Pancreas (tissue), 10 donors: ENCODE measurements around the gene OVAAL. TPM values are rescaled to one million over a fixed set of nuclear protein-coding genes. Genes with fewer than 3 reads are reported as not detected.
A peak's percentile ranks its signal among the peaks of the same experiment; 100 is the strongest.

Source experiments
- ATAC-seq, 4 donors: fragments of 200-7000 bp; cut with Tn5 transposase; one replicate each; pipeline versions ENCODE4 v1.8.0 to v1.9.1; 2020; ENCODE audit warnings: mild to moderate bottlenecking in 4 of 4, moderate library complexity in 4 of 4
- DNase-seq, 6 donors: peaks; one replicate each; pipeline ENCODE4 v3.0.0-alpha.2; 2020
- FAIRE-seq: peaks from 2 replicates; lab custom pipeline; 2012; peaks lifted over from hg19 to GRCh38; lab: Jason Lieb, UNC
- H3K27ac ChIP-seq, 4 donors: fragments of 200-600 bp; sonication (generic); 1 replicate in 3 of 4; 2 replicates in 1 of 4; pipeline versions ENCODE4 v1.5.0 to v1.8.0; 2020
- H3K27me3 ChIP-seq, 4 donors: fragments of 200-600 bp; one replicate each; pipeline ENCODE4 v1.8.0; 2021
- H3K36me3 ChIP-seq, 3 donors: fragments of 200-600 bp; sonication (generic) in 1 of 3; one replicate each; pipeline versions ENCODE4 v1.5.0 to v1.8.0; 2020 to 2021
- H3K4me1 ChIP-seq, 3 donors: fragments of 200-600 bp; one replicate each; pipeline ENCODE4 v1.8.0; 2021
- H3K4me3 ChIP-seq, 4 donors: fragments of 200-600 bp; sonication (generic) in 2 of 4; one replicate each; pipeline versions ENCODE4 v1.5.0 to v1.8.0; 2020 to 2021
- H3K9me3 ChIP-seq, 4 donors: fragments of 200-600 bp; one replicate each; pipeline ENCODE4 v1.8.0; 2021
- CTCF ChIP-seq, 4 donors: fragments of 200-600 bp; sonication (generic) in 3 of 4; IDR thresholded peaks; one replicate each; pipeline versions ENCODE4 v1.5.0 to v1.8.0; 2021; ENCODE audit warnings: antibody characterized with exemption in 4 of 4
- WGBS, 2 donors: extraction: QIAGEN DNeasy Blood & Tissue Kit; methylation state at CpG; one replicate each; pipeline ENCODE4 v1.1.7; 2013; 5-methylcytosine and 5-hydroxymethylcytosine counted together
- intact Hi-C, 3 donors: fragments of 100-400 bp; cut with DNase I; formaldehyde crosslinking; loops; one replicate each; pipeline versions ENCODE4 v1.11.1 to v1.14.2; 2022
- polyA plus RNA-seq, 2 donors: library from polyadenylated mRNA; stranded (reverse); fragments of 200-250 nt; gene quantifications; one replicate each; pipeline ENCODE4 v1.2.3, GENCODE V29; 2013
- total RNA-seq, 6 donors: library from RNA; stranded (reverse); fragmentation: NEBNext Ultra II Directional in 4 of 6; extraction: Animal tissue kit (Norgen Biotek cat#: 25700) in 4 of 6; gene quantifications; one replicate each; pipeline versions ENCODE4 v1.2.1 to v1.2.4, GENCODE V29; 2021 to 2023
- donor health status: healthy with polysubstance abuse.
- donor health status: DM: no; HTN: no; CAD: no; lungs with moderate emphysema.
- donor health status: DM: no; HTN: no; CAD: no.
- donor health status: control.
- donor health status: control.
- donor health status: Bipolar disorder and iron deficiency.
- donor health status: DM: yes; HTN: yes; CAD: no.
- donor health status: DM: no; HTN: no; CAD: no.
- donor health status: DM: no; HTN: no; CAD: no.
- donor health status: DM: yes; HTN: yes; CAD: no.

The OVAAL gene
- total and polyA plus RNA-seq, 8 donors = not detected

GRCh38 chr1:180560868-180561600, 2.3 kb downstream of the OVAAL start:
- no peak overlapping the region for H3K27ac ChIP-seq
- intact Hi-C loops = no loop called here
- WGBS, 2 donors = 77 to 85% methylated on average over 5 of the region's 5 CpGs
- no peaks in the 10 kb centered on the region for H3K36me3 ChIP-seq
- DNase-seq (no peak), FAIRE-seq (no peak), ATAC-seq (peak in 1 of 4 donors; percentile 30)
- H3K4me1 ChIP-seq = no peaks in the 10 kb centered on the region
- TF ChIP-seq CTCF (IDR thresholded peaks at IDR 0.05) = no peak
- H3K4me3 ChIP-seq = no peak overlapping the region
- no peaks in the 10 kb centered on the region for H3K9me3 ChIP-seq
- H3K27me3 ChIP-seq = no peaks in the 10 kb centered on the region

- intact Hi-C loops = no loop called here
- no peak for ATAC-seq
- TF ChIP-seq CTCF (IDR thresholded peaks at IDR 0.05) = no peak
- Histone ChIP-seq H3K27ac (no peak overlapping the region), H3K36me3 (no peaks in the 10 kb centered on the region), H3K27me3 (no peaks in the 10 kb centered on the region), H3K4me1 (no peaks in the 10 kb centered on the region), H3K9me3 (no peaks in the 10 kb centered on the region), H3K4me3 (no peak overlapping the region)
- no peak for FAIRE-seq
- no peak for DNase-seq
- 89 to 95% methylated on average over 1 of the region's 1 CpG for WGBS, 2 donors
Measured at GRCh38 chr1:180562640-180563025, 3.9 kb downstream of the OVAAL start.

GRCh38 chr1:180563026-180563827, 4.5 kb downstream of the OVAAL start:
- H3K27ac ChIP-seq = no peak overlapping the region
- DNase-seq (no peak), FAIRE-seq (no peak), ATAC-seq (peak in 1 of 4 donors; percentile 66)
- H3K4me3 ChIP-seq = no peak overlapping the region
- no peak for TF ChIP-seq CTCF (IDR thresholded peaks at IDR 0.05)
- H3K9me3 ChIP-seq = no peaks in the 10 kb centered on the region
- H3K36me3 ChIP-seq = no peaks in the 10 kb centered on the region
- intact Hi-C loops = no loop called here
- no peaks in the 10 kb centered on the region for H3K27me3 ChIP-seq
- WGBS, 2 donors = 88 to 92% methylated on average over 14 of the region's 14 CpGs
- no peaks in the 10 kb centered on the region for H3K4me1 ChIP-seq

GRCh38 chr1:180565121-180565871, 6.5 kb downstream of the OVAAL start:
- no peak for TF ChIP-seq CTCF (IDR thresholded peaks at IDR 0.05)

More at GRCh38 chr1:180565121-180565871, 6.5 kb downstream of the OVAAL start:
- ATAC-seq (no peak), DNase-seq (no peak), FAIRE-seq (no peak)
- WGBS, 2 donors = 79 to 85% methylated on average over 4 of the region's 4 CpGs
- H3K27ac ChIP-seq = no peak overlapping the region
- intact Hi-C loops = no loop called here
- H3K36me3 ChIP-seq = no peaks in the 10 kb centered on the region
- no peaks in the 10 kb centered on the region for H3K27me3 ChIP-seq
- no peaks in the 10 kb centered on the region for H3K4me1 ChIP-seq
- H3K4me3 ChIP-seq = no peak overlapping the region
- no peaks in the 10 kb centered on the region for H3K9me3 ChIP-seq
